NCI-H1092 (cell line): ENCODE data around the gene THADA.
"Not testable (repeated sequence)": the region's sequence is repeated elsewhere in the genome, so short reads cannot be mapped to it uniquely, and the experiment has no call there.

Experiments used
- DNase-seq: peaks from one replicate; lab custom pipeline; 2025; lab: John Stamatoyannopoulos, UW

THADA gene

GRCh38 chr2:43465234-43465633 is 130.6 kb downstream of the THADA start:
- no peak for DNase-seq

- DNase-seq: no peak
Observed at GRCh38 chr2:43464590-43464989, 131.2 kb downstream of the THADA start.

GRCh38 chr2:43462866-43463641 is 132.8 kb downstream of the THADA start:
- DNase-seq: no peak

GRCh38 chr2:43461453-43462073 is 134.3 kb downstream of the THADA start:
- DNase-seq: no peak

GRCh38 chr2:43460611-43461365 is 135.1 kb downstream of the THADA start:
- no peak for DNase-seq

GRCh38 chr2:43460174-43460546 is 135.7 kb downstream of the THADA start:
- no peak for DNase-seq

- no peak for DNase-seq
Observed at GRCh38 chr2:43459446-43460173, 136.2 kb downstream of the THADA start.

- no peak for DNase-seq
Observed at GRCh38 chr2:43458014-43458628, 137.7 kb downstream of the THADA start.

- DNase-seq: no peak
Observed at GRCh38 chr2:43455731-43456642, 139.9 kb downstream of the THADA start.

GRCh38 chr2:43455296-43455695 is 140.5 kb downstream of the THADA start:
- DNase-seq: no peak

GRCh38 chr2:43454791-43455190 is 141.0 kb downstream of the THADA start:
- DNase-seq: no peak

- DNase-seq: no peak
Observed at GRCh38 chr2:43453179-43454170, 142.4 kb downstream of the THADA start.

GRCh38 chr2:43452318-43452731 is 143.5 kb downstream of the THADA start:
- no peak for DNase-seq

GRCh38 chr2:43450617-43451016 is 145.2 kb downstream of the THADA start:
- no peak for DNase-seq

GRCh38 chr2:43448822-43449110 is 147.1 kb downstream of the THADA start:
- no peak for DNase-seq

- DNase-seq: no peak
Observed at GRCh38 chr2:43448011-43448821, 147.6 kb downstream of the THADA start.

- DNase-seq: not testable (repeated sequence)
Observed at GRCh38 chr2:43446755-43447154, 149.1 kb downstream of the THADA start.

GRCh38 chr2:43445781-43446180 is 150.1 kb downstream of the THADA start:
- no peak for DNase-seq
